ENCODE data around the gene C2CD2. TPM values are rescaled to one million over a fixed set of nuclear protein-coding genes. Genes with fewer than 3 reads are reported as not detected.

Gene C2CD2
- total RNA-seq, 1 experiment from 2014 or later = 50.4 TPM

GRCh38 chr21:41926807-41927171 lies 27.0 kb downstream of the C2CD2 start:
- Histone ChIP-seq H3K4me3 (ENCODE audit: low read length) (peak overlapping the region; percentile 50), H3K9me3 (ENCODE audit: low read length) (no peaks in the 10 kb centered on the region), H3K79me2 (ENCODE audit: low read length) (peaks cover 58% of the 10 kb centered on the region), H3F3A (ENCODE audit: low read length, unreplicated experiment) (no peaks in the 10 kb centered on the region), H3K9me2 (replicated peaks; ENCODE audit: low read length) (no peaks in the 10 kb centered on the region), H3K36me3 (ENCODE audit: low read depth, low read length) (0 out of 2 replicates have a peak, but pooled peaks cover 4% of the 10 kb centered on the region), H3K9ac (ENCODE audit: low read length) (peak overlapping the region; percentile 40), H3K27ac (ENCODE audit: low read length) (peak overlapping the region; percentile 12; the same call in 1 of the 2 replicates), H3K4me1 (ENCODE audit: insufficient read depth, low read length) (peaks cover 25% of the 10 kb centered on the region), H3K27me3 (ENCODE audit: low read length) (no peaks in the 10 kb centered on the region), H4K20me1 (ENCODE audit: low read length) (no peaks in the 10 kb centered on the region), H3K4me2 (ENCODE audit: low read length) (peak overlapping the region; percentile 76), H2AFZ (ENCODE audit: low read length) (0 out of 2 replicates have a peak overlapping the region, but pooled peaks have one; percentile 12)
- intact Hi-C loops (cut with micrococcal nuclease) = no loop called here
- ChIA-PET CTCF (no interaction called here), POLR2A (ENCODE audit: unreplicated experiment) (interaction anchor here (0.7 kb wide), 1 partner anchor 35 kb away, joined by 3 read pairs; no protein-coding TSS in a partner anchor)
- no peak for DNase-seq
- ATAC-seq = peak; percentile 28
- TF ChIP-seq EZH2phosphoT487 (IDR thresholded peaks at IDR 0.05; ENCODE audit: borderline replicate concordance, low read length) (no peak), CTCF (conservative IDR thresholded peaks at IDR 0.05; ENCODE audit: low read depth, low read length) (no peak), EZH2 (IDR thresholded peaks at IDR 0.05; ENCODE audit: low read length, unreplicated experiment) (no peak)
- no TSS peak for BruUV-seq (replicated peaks)

GRCh38 chr21:41926117-41926806 lies 27.6 kb downstream of the C2CD2 start:
- H3K36me3 ChIP-seq (ENCODE audit: low read depth, low read length) = 0 out of 2 replicates have a peak, but pooled peaks cover 4% of the 10 kb centered on the region
- no peaks in the 10 kb centered on the region for H3K9me3 ChIP-seq (ENCODE audit: low read length)
- TF ChIP-seq EZH2 (IDR thresholded peaks at IDR 0.05; ENCODE audit: low read length, unreplicated experiment) = no peak
- no peak for TF ChIP-seq CTCF (conservative IDR thresholded peaks at IDR 0.05; ENCODE audit: low read depth, low read length)
- no peak for TF ChIP-seq EZH2phosphoT487 (IDR thresholded peaks at IDR 0.05; ENCODE audit: borderline replicate concordance, low read length)
- H3K4me1 ChIP-seq (ENCODE audit: insufficient read depth, low read length) = peaks cover 21% of the 10 kb centered on the region
- peaks cover 58% of the 10 kb centered on the region for H3K79me2 ChIP-seq (ENCODE audit: low read length)
- H3K27ac ChIP-seq (ENCODE audit: low read length) = peak overlapping the region; percentile 12; the same call in 1 of the 2 replicates
- H3F3A ChIP-seq (ENCODE audit: low read length, unreplicated experiment) = no peaks in the 10 kb centered on the region
- H3K27me3 ChIP-seq (ENCODE audit: low read length) = no peaks in the 10 kb centered on the region
- CTCF ChIA-PET = no interaction called here
- peak overlapping the region; percentile 76 for H3K4me2 ChIP-seq (ENCODE audit: low read length)
- peak overlapping the region; percentile 12; the same call in 1 of the 2 replicates for H2AFZ ChIP-seq (ENCODE audit: low read length)
- no TSS peak for BruUV-seq (replicated peaks)
- DNase-seq (peak; percentile 39), ATAC-seq (peak; percentile 73)
- H3K9ac ChIP-seq (ENCODE audit: low read length) = peak overlapping the region; percentile 40
- no peaks in the 10 kb centered on the region for H3K9me2 ChIP-seq (replicated peaks; ENCODE audit: low read length)
- POLR2A ChIA-PET (ENCODE audit: unreplicated experiment) = no interaction called here
- peak overlapping the region; percentile 50 for H3K4me3 ChIP-seq (ENCODE audit: low read length)
- no peaks in the 10 kb centered on the region for H4K20me1 ChIP-seq (ENCODE audit: low read length)
- intact Hi-C loops (cut with micrococcal nuclease) = no loop called here

GRCh38 chr21:41925767-41926116 lies 28.1 kb downstream of the C2CD2 start:
- Histone ChIP-seq H3K9me3 (ENCODE audit: low read length) (no peaks in the 10 kb centered on the region), H3K4me2 (ENCODE audit: low read length) (0 out of 2 replicates have a peak overlapping the region, but pooled peaks have one; percentile 76), H3K36me3 (ENCODE audit: low read depth, low read length) (0 out of 2 replicates have a peak, but pooled peaks cover 4% of the 10 kb centered on the region), H3K9ac (ENCODE audit: low read length) (no peak overlapping the region), H2AFZ (ENCODE audit: low read length) (no peak overlapping the region), H3K27me3 (ENCODE audit: low read length) (no peaks in the 10 kb centered on the region), H3K4me1 (ENCODE audit: insufficient read depth, low read length) (peaks cover 16% of the 10 kb centered on the region), H3F3A (ENCODE audit: low read length, unreplicated experiment) (no peaks in the 10 kb centered on the region), H3K27ac (ENCODE audit: low read length) (no peak overlapping the region), H3K9me2 (replicated peaks; ENCODE audit: low read length) (no peaks in the 10 kb centered on the region), H4K20me1 (ENCODE audit: low read length) (no peaks in the 10 kb centered on the region), H3K4me3 (ENCODE audit: low read length) (no peak overlapping the region), H3K79me2 (ENCODE audit: low read length) (peaks cover 53% of the 10 kb centered on the region)
- ChIA-PET POLR2A (ENCODE audit: unreplicated experiment) (no interaction called here), CTCF (no interaction called here)
- no TSS peak for BruUV-seq (replicated peaks)
- TF ChIP-seq CTCF (conservative IDR thresholded peaks at IDR 0.05; ENCODE audit: low read depth, low read length) (no peak), EZH2phosphoT487 (IDR thresholded peaks at IDR 0.05; ENCODE audit: borderline replicate concordance, low read length) (no peak), EZH2 (IDR thresholded peaks at IDR 0.05; ENCODE audit: low read length, unreplicated experiment) (no peak)
- ATAC-seq (no peak), DNase-seq (no peak)
- intact Hi-C loops (cut with micrococcal nuclease) = no loop called here

Measured in PC-3 (cell line).